HG03108 (cell line): ENCODE results near the gene EZH2.
A peak's percentile ranks its signal among the peaks of the same experiment; 100 is the strongest.

Experiments
- ATAC-seq: cut with Tn5 transposase; IDR thresholded peaks from one replicate; pipeline ENCODE4 v1.9.1; 2021; ENCODE audit warnings: moderate library complexity; ENCODE audit not compliant: unreplicated experiment

EZH2 gene

DNA sequence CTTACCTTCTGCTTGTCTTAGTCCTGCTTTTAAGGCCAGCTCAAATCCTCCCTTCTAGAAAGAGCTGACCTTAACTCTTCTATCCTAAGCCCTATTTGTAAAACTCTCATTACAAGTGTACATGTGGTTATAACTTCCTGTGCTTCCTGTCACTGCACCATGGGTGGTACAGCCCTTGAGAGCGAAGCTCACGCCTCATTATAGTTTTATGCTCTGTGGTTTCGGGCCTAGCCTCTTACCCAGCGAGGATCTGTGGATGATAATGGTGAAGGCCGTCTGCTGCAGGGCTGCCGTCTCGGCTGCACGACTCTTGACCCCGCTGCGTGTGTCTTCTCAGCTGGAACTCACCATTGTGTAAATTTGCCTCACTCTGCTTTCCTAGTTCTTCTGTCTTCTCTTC lies 110.8 kb downstream of the EZH2 start:
- ATAC-seq: peak; percentile 84

DNA sequence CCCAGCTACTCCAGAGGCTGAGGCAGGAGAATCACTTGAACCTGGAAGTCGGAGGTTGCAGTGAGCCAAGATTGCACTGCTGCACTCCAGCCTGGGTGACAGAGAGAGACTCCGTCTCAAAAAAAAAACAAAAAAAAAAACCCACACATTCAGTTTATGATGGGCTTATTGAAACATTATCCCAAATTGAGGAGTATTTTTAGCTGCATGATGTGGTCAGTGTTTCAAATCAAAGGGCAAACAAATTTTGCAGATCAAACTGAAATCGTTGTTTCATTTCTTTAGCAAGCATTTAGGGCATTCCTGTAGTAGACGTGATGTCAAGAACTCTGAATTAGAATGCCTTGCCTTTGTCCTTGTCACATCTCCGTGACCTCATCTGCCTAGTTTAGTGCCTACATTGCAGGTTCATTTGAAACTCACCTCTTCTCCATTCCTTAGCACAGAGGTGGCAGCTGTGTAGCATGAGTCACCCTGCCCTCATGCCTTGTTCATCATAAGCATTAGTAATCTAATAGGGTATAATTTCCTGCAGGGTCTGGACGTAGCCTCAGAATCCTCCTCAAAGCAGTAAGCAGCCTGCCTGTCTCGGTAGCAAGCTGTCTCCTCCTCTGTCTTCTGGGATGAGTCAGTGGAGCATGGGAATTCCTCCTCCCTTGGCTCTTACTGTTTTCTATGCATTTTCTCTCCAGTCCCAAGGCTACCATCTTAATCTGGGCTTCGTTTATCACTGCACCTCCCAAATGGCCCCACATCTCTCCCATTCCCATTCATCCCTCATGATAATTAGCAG lies 111.6 kb downstream of the EZH2 start:
- no peak for ATAC-seq

DNA sequence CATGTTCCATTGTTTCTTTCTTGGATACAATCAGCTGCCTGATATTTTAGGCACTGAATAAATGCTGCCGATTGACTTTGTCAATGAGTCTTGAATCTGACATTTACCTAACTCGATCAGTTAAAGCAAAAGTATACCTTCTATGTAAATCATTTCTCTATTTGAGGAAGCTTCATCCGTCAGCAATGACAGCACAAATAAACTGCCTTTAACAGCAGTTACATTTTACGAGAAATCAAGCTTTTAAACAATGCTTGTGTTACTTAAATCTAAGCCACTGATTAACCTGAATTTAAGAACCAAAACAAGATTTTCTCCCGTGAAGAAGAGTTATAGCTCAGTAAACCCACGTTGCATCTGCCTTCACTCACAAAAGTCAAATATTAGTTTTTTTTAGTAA lies 114.1 kb downstream of the EZH2 start:
- no peak for ATAC-seq

DNA sequence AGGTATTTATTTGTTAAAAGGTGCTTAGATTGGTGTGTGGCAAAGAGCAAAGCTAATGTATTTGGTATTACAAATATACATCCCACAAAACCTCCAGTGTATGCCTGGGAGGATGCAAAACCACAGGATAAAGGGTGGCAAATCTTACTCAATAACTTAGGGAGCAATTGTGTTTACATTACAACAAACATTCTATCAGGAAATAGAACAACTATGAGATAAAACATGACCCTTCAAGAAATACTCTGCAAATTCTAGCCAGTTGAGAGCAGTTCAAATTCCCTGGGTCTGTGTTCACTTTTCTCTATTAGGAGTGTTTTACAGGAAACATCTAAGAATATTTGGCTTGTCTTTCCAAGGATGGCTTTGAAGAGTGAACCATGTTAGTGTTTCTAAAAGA lies 120.5 kb downstream of the EZH2 start:
- no peak for ATAC-seq

DNA sequence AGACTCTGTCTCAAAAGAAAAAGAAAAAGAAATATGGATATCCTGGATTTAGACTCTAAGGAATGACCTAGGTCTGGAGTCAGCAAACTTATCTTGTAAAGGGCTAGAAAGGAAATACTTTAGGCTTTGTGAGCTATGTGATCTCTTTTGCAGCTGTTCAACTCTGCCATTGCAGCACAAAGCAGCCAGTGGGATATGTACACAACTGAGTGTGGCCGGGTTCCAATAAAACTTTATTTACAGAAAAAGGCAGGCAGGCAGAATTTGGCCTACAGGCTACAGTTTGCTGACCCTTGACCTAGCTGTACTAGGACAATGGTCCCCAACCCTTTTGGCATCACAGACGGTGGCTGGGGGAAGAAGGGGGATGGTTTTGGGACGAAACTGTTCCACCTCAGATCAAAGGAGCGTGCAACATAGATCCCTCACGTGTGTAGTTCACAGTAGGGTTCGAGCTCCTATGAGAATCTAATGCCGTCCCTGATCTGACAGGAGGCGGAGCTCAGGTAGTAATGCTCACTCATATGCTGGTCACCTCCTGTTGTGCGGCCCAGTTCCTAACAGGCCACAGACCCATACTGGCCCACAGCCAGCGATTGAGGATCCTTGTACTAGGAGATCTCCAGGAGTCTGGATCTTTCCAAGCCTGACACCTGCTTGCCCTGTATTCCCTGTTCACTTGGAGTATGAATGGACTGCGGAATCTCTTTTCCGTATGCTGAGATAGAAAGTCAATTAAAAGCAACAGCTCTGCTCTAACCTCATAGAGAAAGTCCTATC lies 122.4 kb downstream of the EZH2 start:
- ATAC-seq: no peak
